SK-N-MC (cell line): Measurements from ENCODE around the gene FCHSD2.

Experiments
- EZH2 ChIP-seq: fragments of 200-600 bp; sonication (generic); IDR thresholded peaks from one replicate; pipeline ENCODE4 v1.6.1; 2017; ENCODE audit warnings: antibody characterized with exemption
- POLR2AphosphoS5 ChIP-seq: IDR thresholded peaks from 2 replicates; pipeline ENCODE4 v1.6.1; 2012; ENCODE audit warnings: mild to moderate bottlenecking, low read depth, low read length, borderline replicate concordance

GRCh38 chr11:72959998-72960731 lies 182.0 kb downstream of the FCHSD2 start:
- TF ChIP-seq EZH2 (no peak), POLR2AphosphoS5 (no peak)
